ENCODE measurements around the gene RFX5. TPM values are rescaled to one million over a fixed set of nuclear protein-coding genes. Genes with fewer than 3 reads are reported as not detected.
"Not testable (repeated sequence)": the region's sequence is repeated elsewhere in the genome, so short reads cannot be mapped to it uniquely, and the experiment has no call there.

Gene RFX5
- polyA plus RNA-seq, 3 donors = 5.7 to 20.2 (median 16.9) TPM

- no peak overlapping the region for H3K27ac ChIP-seq (ENCODE audit: low read depth, low read length)
- 67 to 75% (median 72%) methylated on average over 8 of the region's 8 CpGs for WGBS, 3 donors
These were observed 20.8 kb upstream of the RFX5 start for GRCh38 chr1:151367658-151368392.

GRCh38 chr1:151364996-151365395 is 17.9 kb upstream of the RFX5 start:
- 93 to 95% (median 93%) methylated on average over 4 of the region's 4 CpGs for WGBS, 3 donors
- no peak overlapping the region for H3K27ac ChIP-seq (ENCODE audit: low read depth, low read length)

GRCh38 chr1:151362308-151363155 is 15.5 kb upstream of the RFX5 start:
- no peak overlapping the region for H3K27ac ChIP-seq (ENCODE audit: low read depth, low read length)
- WGBS, 3 donors = 96 to 98% (median 96%) methylated on average over 3 of the region's 3 CpGs

GRCh38 chr1:151361883-151362282 is 14.8 kb upstream of the RFX5 start:
- H3K27ac ChIP-seq (ENCODE audit: low read depth, low read length) = no peak overlapping the region

GRCh38 chr1:151356696-151357095 is 9.6 kb upstream of the RFX5 start:
- WGBS, 3 donors = 44 to 56% (median 56%) methylated on average over 2 of the region's 2 CpGs

GRCh38 chr1:151352021-151352718 is 5.1 kb upstream of the RFX5 start:
- WGBS, 3 donors = 91 to 94% (median 92%) methylated on average over 6 of the region's 6 CpGs
- no peak overlapping the region for H3K27ac ChIP-seq (ENCODE audit: low read depth, low read length)

More at GRCh38 chr1:151356696-151357095, 9.6 kb upstream of the RFX5 start:
- no peak overlapping the region for H3K27ac ChIP-seq (ENCODE audit: low read depth, low read length)

- WGBS, 3 donors = 90 to 98% (median 93%) methylated on average over 9 of the region's 9 CpGs
These were observed 3.3 kb upstream of the RFX5 start for GRCh38 chr1:151350323-151350722.

GRCh38 chr1:151347523-151348246 is 633 bp upstream of the RFX5 start:
- H3K27ac ChIP-seq (ENCODE audit: low read depth, low read length) = no peak overlapping the region
- WGBS, 3 donors = 30 to 31% (median 30%) methylated on average over 12 of the region's 12 CpGs

More at GRCh38 chr1:151350323-151350722, 3.3 kb upstream of the RFX5 start:
- not testable (repeated sequence) for H3K27ac ChIP-seq (ENCODE audit: low read depth, low read length)

GRCh38 chr1:151346082-151346768 is 827 bp downstream of the RFX5 start:
- H3K27ac ChIP-seq (ENCODE audit: low read depth, low read length) = peak overlapping the region; percentile 49
- WGBS, 3 donors = 43 to 54% (median 53%) methylated on average over 7 of the region's 7 CpGs

GRCh38 chr1:151344291-151344690 is 2.8 kb downstream of the RFX5 start:
- H3K27ac ChIP-seq (ENCODE audit: low read depth, low read length) = no peak overlapping the region
- 81 to 85% (median 84%) methylated on average over 6 of the region's 6 CpGs for whole genome bisulfite sequencing, 3 donors

GRCh38 chr1:151343587-151343986 is 3.5 kb downstream of the RFX5 start:
- no peak overlapping the region for H3K27ac ChIP-seq (ENCODE audit: low read depth, low read length)
- WGBS, 3 donors = 77 to 79% (median 77%) methylated on average over 9 of the region's 9 CpGs

- 89 to 90% (median 90%) methylated on average over 6 of the region's 6 CpGs for WGBS, 3 donors
- no peak overlapping the region for H3K27ac ChIP-seq (ENCODE audit: low read depth, low read length)
These were observed 4.5 kb downstream of the RFX5 start for GRCh38 chr1:151342569-151342968.

GRCh38 chr1:151342021-151342420 is 5.0 kb downstream of the RFX5 start:
- WGBS, 3 donors = 86 to 93% (median 91%) methylated on average over 2 of the region's 2 CpGs

GRCh38 chr1:151340870-151341754 is 5.9 kb downstream of the RFX5 start:
- H3K27ac ChIP-seq (ENCODE audit: low read depth, low read length) = no peak overlapping the region
- WGBS, 3 donors = 30 to 36% (median 32%) methylated on average over 7 of the region's 7 CpGs

More at GRCh38 chr1:151342021-151342420, 5.0 kb downstream of the RFX5 start:
- H3K27ac ChIP-seq (ENCODE audit: low read depth, low read length) = no peak overlapping the region

GRCh38 chr1:151336556-151336955 is 10.5 kb downstream of the RFX5 start:
- no peak overlapping the region for H3K27ac ChIP-seq (ENCODE audit: low read depth, low read length)
- 78 to 94% (median 91%) methylated on average over 3 of the region's 3 CpGs for WGBS, 3 donors

GRCh38 chr1:151334822-151335221 is 12.2 kb downstream of the RFX5 start:
- no peak overlapping the region for H3K27ac ChIP-seq (ENCODE audit: low read depth, low read length)
- 82 to 88% (median 86%) methylated on average over 5 of the region's 5 CpGs for WGBS, 3 donors

Measured in adipose tissue (tissue), 3 donors.